Neural crest cell (in vitro differentiated cells): ENCODE results near the gene TUSC7. TPM values are rescaled to one million over a fixed set of nuclear protein-coding genes. Genes with fewer than 3 reads are reported as not detected.

Experiments
- DNase-seq: peaks from one replicate; pipeline ENCODE4 v3.0.0; 2021; ENCODE audit warnings: low read depth, mixed read lengths, low spot score
- H3K27ac Mint-ChIP-seq: one replicate; pipeline ENCODE4 v1.8.0; 2021; ENCODE audit warnings: mild to moderate bottlenecking, mixed read lengths; ENCODE audit not compliant: unreplicated experiment
- H3K27me3 Mint-ChIP-seq: 2 replicates; pipeline ENCODE4 v1.8.0; 2021; ENCODE audit warnings: low read depth, mild to moderate bottlenecking, mixed read lengths
- H3K36me3 Mint-ChIP-seq: 2 replicates; pipeline ENCODE4 v1.8.0; 2021; ENCODE audit warnings: low read depth, mild to moderate bottlenecking, mixed read lengths
- H3K4me1 Mint-ChIP-seq: 2 replicates; pipeline ENCODE4 v1.8.0; 2021; ENCODE audit warnings: mixed read lengths
- H3K4me3 Mint-ChIP-seq: one replicate; pipeline ENCODE4 v1.8.0; 2021; ENCODE audit warnings: mild to moderate bottlenecking, mixed read lengths
- H3K9me3 Mint-ChIP-seq: 2 replicates; pipeline ENCODE4 v1.8.0; 2021; ENCODE audit warnings: mixed read lengths
- total RNA-seq: library from RNA; stranded (reverse); gene quantifications from 2 replicates; pipeline ENCODE4 v1.2.1, GENCODE V29; 2021
- TF ChIP-seq, protein P1 (sequence below): fragments of 200-600 bp; sonication (generic); conservative IDR thresholded peaks from 2 replicates; pipeline ENCODE4 v1.5.0; 2021; ENCODE audit warnings: antibody characterized with exemption, mild to moderate bottlenecking

Gene TUSC7
- total RNA-seq, 1 donor from 2014 or later: not detected

DNA sequence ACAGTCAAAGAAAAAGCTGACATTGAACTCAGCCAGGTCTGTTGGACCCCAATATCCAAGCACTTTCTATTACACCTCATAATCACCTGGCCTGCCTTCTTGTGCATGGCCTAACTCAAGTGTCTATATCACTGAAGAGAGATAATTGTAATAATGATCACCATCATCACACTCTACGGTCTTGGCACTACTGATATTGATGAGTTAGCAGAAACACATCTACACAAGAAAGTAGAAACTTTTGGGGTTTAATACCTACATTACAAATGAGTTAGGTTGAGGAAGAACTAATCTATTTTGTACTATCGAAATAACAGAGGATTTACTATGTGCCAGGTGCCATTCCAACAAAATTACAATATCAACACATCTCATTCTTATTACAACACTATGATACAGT lies 30.7 kb downstream of the TUSC7 start:
- TF ChIP-seq, protein P1, sequence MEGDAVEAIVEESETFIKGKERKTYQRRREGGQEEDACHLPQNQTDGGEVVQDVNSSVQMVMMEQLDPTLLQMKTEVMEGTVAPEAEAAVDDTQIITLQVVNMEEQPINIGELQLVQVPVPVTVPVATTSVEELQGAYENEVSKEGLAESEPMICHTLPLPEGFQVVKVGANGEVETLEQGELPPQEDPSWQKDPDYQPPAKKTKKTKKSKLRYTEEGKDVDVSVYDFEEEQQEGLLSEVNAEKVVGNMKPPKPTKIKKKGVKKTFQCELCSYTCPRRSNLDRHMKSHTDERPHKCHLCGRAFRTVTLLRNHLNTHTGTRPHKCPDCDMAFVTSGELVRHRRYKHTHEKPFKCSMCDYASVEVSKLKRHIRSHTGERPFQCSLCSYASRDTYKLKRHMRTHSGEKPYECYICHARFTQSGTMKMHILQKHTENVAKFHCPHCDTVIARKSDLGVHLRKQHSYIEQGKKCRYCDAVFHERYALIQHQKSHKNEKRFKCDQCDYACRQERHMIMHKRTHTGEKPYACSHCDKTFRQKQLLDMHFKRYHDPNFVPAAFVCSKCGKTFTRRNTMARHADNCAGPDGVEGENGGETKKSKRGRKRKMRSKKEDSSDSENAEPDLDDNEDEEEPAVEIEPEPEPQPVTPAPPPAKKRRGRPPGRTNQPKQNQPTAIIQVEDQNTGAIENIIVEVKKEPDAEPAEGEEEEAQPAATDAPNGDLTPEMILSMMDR: no peak
- Mint-ChIP-seq H3K9me3 (peaks cover 7% of the 10 kb centered on the region), H3K27ac (no peak overlapping the region), H3K4me1 (no peaks in the 10 kb centered on the region), H3K36me3 (peaks cover 4% of the 10 kb centered on the region), H3K4me3 (no peak overlapping the region), H3K27me3 (no peaks in the 10 kb centered on the region)
- no peak for DNase-seq

DNA sequence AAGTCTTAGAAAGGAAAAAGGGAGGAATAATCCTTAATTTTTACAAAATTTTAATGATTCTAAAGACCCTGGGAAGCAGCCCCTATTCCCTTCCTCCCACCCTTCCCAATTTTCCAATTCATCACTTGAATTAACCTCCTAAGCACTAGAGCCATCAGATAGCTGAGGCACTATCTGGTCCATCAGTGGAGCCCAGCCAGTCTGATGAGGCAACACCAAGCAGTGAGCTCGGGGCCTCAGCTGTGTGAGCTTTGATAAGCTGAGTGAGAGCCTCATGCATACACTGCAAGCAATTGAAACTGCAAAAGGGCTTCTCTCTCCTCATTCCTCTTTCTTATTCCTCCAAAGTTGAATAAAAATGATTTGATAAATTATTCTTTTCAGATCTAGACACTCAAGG lies 31.9 kb downstream of the TUSC7 start:
- no peak overlapping the region for H3K4me3 Mint-ChIP-seq
- DNase-seq: no peak
- H3K27me3 Mint-ChIP-seq: peaks cover 2% of the 10 kb centered on the region
- H3K36me3 Mint-ChIP-seq: peaks cover under 1% of the 10 kb centered on the region
- TF ChIP-seq, protein P1: no peak
- no peak overlapping the region for H3K27ac Mint-ChIP-seq
- no peaks in the 10 kb centered on the region for H3K4me1 Mint-ChIP-seq
- peaks cover 8% of the 10 kb centered on the region for H3K9me3 Mint-ChIP-seq

DNA sequence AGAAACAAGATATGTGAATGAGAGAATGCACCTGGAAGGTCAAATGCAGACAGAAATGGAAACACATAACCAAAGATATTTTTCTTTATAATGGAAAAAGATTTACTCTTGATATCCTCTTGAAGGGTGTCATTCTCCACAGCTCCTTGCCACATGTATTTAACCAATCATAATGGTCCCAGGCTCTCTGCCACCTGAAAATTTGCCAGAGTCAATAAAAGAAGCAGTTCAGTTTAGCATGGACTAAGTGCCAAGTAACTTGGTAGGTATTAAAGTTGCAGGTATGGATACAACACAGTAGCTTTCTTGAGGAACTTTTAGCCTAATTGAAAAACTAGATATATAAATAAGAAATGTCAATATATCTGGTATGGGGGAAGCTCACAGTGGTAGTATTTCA lies 33.5 kb downstream of the TUSC7 start:
- no peak for DNase-seq
- Mint-ChIP-seq H3K27me3 (peaks cover 2% of the 10 kb centered on the region), H3K27ac (no peak overlapping the region), H3K4me1 (no peaks in the 10 kb centered on the region), H3K4me3 (no peak overlapping the region), H3K36me3 (no peaks in the 10 kb centered on the region), H3K9me3 (peaks cover 5% of the 10 kb centered on the region)
- TF ChIP-seq, protein P1: no peak

DNA sequence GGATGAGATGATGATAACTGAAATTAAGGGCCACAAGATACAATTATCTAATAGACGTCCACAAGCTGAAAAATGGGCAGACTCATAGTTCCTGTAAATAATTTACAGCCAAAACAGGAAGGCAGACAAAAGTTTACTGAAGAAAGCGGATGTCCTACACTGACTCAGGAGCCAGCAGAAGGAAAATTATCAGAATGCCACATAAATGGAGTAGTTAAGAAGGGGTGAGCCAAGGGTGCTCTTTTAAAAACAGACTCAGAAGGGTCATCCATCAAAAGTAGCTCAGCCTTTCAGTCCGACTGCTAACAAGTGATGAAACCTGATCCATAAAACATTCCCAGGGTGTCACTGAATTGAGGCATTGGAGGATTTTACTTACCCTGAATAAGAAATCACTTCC lies 39.8 kb downstream of the TUSC7 start:
- H3K36me3 Mint-ChIP-seq: no peaks in the 10 kb centered on the region
- H3K27ac Mint-ChIP-seq: no peak overlapping the region
- TF ChIP-seq, protein P1: no peak
- no peak overlapping the region for H3K4me3 Mint-ChIP-seq
- no peak for DNase-seq
- peaks cover 2% of the 10 kb centered on the region for H3K27me3 Mint-ChIP-seq
- H3K4me1 Mint-ChIP-seq: peaks cover 4% of the 10 kb centered on the region
- H3K9me3 Mint-ChIP-seq: peaks cover 5% of the 10 kb centered on the region

DNA sequence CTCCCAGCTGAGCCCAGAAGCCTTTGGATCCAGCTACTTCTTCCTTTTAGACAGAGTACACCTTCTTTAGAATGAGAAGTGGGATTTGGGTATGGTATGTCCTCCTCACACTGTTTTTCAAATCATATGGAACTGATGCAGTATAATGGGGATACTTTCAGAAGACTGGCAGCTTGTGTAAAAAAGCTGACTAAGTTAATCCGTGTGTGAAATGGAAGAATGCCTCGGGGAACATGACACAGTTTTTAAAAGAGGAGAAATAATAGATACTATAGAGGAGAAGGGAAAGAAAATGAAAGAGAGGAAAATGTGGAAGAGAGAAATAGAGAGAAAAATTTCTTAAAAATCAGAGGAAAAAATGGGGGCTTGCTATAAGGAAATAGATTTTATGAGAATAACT lies 47.7 kb downstream of the TUSC7 start:
- no peaks in the 10 kb centered on the region for H3K9me3 Mint-ChIP-seq

More for the DNA sequence above, 47.7 kb downstream of the TUSC7 start:
- Mint-ChIP-seq H3K27me3 (no peaks in the 10 kb centered on the region), H3K4me3 (no peak overlapping the region), H3K27ac (no peak overlapping the region), H3K36me3 (no peaks in the 10 kb centered on the region), H3K4me1 (peaks cover 22% of the 10 kb centered on the region)
- TF ChIP-seq, protein P1: no peak
- no peak for DNase-seq
